HUES64 (cell line): Measurements from ENCODE around the gene RCE1. TPM values are rescaled to one million over a fixed set of nuclear protein-coding genes. Genes with fewer than 3 reads are reported as not detected.
"Not testable (repeated sequence)": the region's sequence is repeated elsewhere in the genome, so short reads cannot be mapped to it uniquely, and the experiment has no call there.

Experiments
- H3K27ac ChIP-seq: 2 replicates; pipeline ENCODE4 v1.7.0; 2013; ENCODE audit warnings: low read depth, low read length, inconsistent platforms
- H3K27me3 ChIP-seq: 2 replicates; pipeline ENCODE4 v1.6.1; 2013; ENCODE audit warnings: mild to moderate bottlenecking, low read length; ENCODE audit not compliant: insufficient read depth
- H3K36me3 ChIP-seq: 2 replicates; pipeline ENCODE4 v1.6.1; 2013; ENCODE audit warnings: mild to moderate bottlenecking, low read length; ENCODE audit not compliant: insufficient read depth
- H3K4me1 ChIP-seq: 2 replicates; pipeline ENCODE4 v1.6.1; 2013; ENCODE audit warnings: mild to moderate bottlenecking, low read length, moderate library complexity; ENCODE audit not compliant: insufficient read depth
- H3K4me3 ChIP-seq: 2 replicates; pipeline ENCODE4 v1.5.1; 2013; ENCODE audit warnings: mild to moderate bottlenecking, low read length, moderate library complexity
- H3K9ac ChIP-seq: 2 replicates; pipeline ENCODE4 v1.6.1; 2013; ENCODE audit warnings: mild to moderate bottlenecking, low read depth, low read length
- H3K9me3 ChIP-seq: 2 replicates; pipeline ENCODE4 v1.6.1; 2013; ENCODE audit warnings: low read depth, low read length; ENCODE audit not compliant: insufficient read depth
- WGBS: fragments of 150-250, 120-280 bp; methylation state at CpG from one replicate; pipeline ENCODE4 v1.1.7; 2013; ENCODE audit warnings: missing lambda C conversion rate; 5-methylcytosine and 5-hydroxymethylcytosine counted together
- polyA plus RNA-seq, 2 experiments: library from polyadenylated mRNA; stranded (reverse); fragments of 50-300 nt; gene quantifications; one replicate each; pipeline ENCODE4 v1.2.3, GENCODE V29; 2013

Gene RCE1
- 27.1 TPM for polyA plus RNA-seq (2013, experiment 1 of 2)
- 24.0 TPM for polyA plus RNA-seq (2013, experiment 2 of 2)

GRCh38 chr11:66842896-66843775, at the start of gene RCE1:
Gene RCE1 (plus strand): TSS chr11:66843441. CDS start chr11:66843456, 15 bp downstream.
- Histone ChIP-seq H3K36me3 (peaks cover 54% of the 10 kb centered on the region), H3K9ac (peak within 1 kb of the TSS; percentile 98), H3K4me3 (peak within 1 kb of the TSS; percentile 98), H3K9me3 (no peaks in the 10 kb centered on the region), H3K27ac (peak within 1 kb of the TSS; percentile 95), H3K27me3 (no peaks in the 10 kb centered on the region), H3K4me1 (peaks cover 4% of the 10 kb centered on the region; the same call in 1 of the 2 replicates)
- under 1% methylated on average over 98 of the region's 98 CpGs for WGBS

- not testable (repeated sequence) for H3K27me3 ChIP-seq, H3K9me3 ChIP-seq, H3K4me3 ChIP-seq, H3K27ac ChIP-seq, H3K9ac ChIP-seq, H3K4me1 ChIP-seq
- peaks cover 19% of the 10 kb centered on the region for H3K36me3 ChIP-seq
These were observed 43.4 kb upstream of the RCE1 start for GRCh38 chr11:66799815-66800214.

- Histone ChIP-seq H3K27me3 (no peaks in the 10 kb centered on the region), H3K27ac (no peak overlapping the region), H3K4me1 (no peaks in the 10 kb centered on the region), H3K4me3 (no peak overlapping the region), H3K9ac (no peak overlapping the region), H3K36me3 (peaks cover 24% of the 10 kb centered on the region), H3K9me3 (no peaks in the 10 kb centered on the region)
- WGBS: 93% methylated on average over 5 of the region's 5 CpGs
These were observed 42.4 kb upstream of the RCE1 start for GRCh38 chr11:66800720-66801428.

- Histone ChIP-seq H3K9ac (no peak overlapping the region; the same call in 1 of the 2 replicates), H3K36me3 (peaks cover 24% of the 10 kb centered on the region), H3K27ac (peak overlapping the region; percentile 85; the same call in 1 of the 2 replicates), H3K4me1 (peaks cover 32% of the 10 kb centered on the region), H3K27me3 (no peaks in the 10 kb centered on the region), H3K4me3 (no peak overlapping the region), H3K9me3 (no peaks in the 10 kb centered on the region)
- WGBS: 95% methylated on average over 2 of the region's 3 CpGs
These were observed 33.6 kb upstream of the RCE1 start for GRCh38 chr11:66809592-66809991.

GRCh38 chr11:66810576-66811185, 32.6 kb upstream of the RCE1 start:
- peaks cover 32% of the 10 kb centered on the region for H3K4me1 ChIP-seq
- H3K9me3 ChIP-seq: no peaks in the 10 kb centered on the region
- no peak overlapping the region for H3K4me3 ChIP-seq
- H3K9ac ChIP-seq: peak overlapping the region; percentile 10; the same call in 1 of the 2 replicates
- no peaks in the 10 kb centered on the region for H3K27me3 ChIP-seq
- WGBS: 93% methylated on average over 1 of the region's 1 CpG
- H3K27ac ChIP-seq: peak overlapping the region; percentile 85
- H3K36me3 ChIP-seq: peaks cover 18% of the 10 kb centered on the region

GRCh38 chr11:66814678-66815077, 28.6 kb upstream of the RCE1 start:
- Histone ChIP-seq H3K4me1 (peaks cover 32% of the 10 kb centered on the region), H3K4me3 (no peak overlapping the region), H3K36me3 (peaks cover 16% of the 10 kb centered on the region; the same call in 1 of the 2 replicates), H3K27ac (no peak overlapping the region), H3K27me3 (no peaks in the 10 kb centered on the region), H3K9ac (no peak overlapping the region), H3K9me3 (no peaks in the 10 kb centered on the region)
- 91% methylated on average over 4 of the region's 5 CpGs for WGBS

GRCh38 chr11:66815646-66816045, 27.6 kb upstream of the RCE1 start:
- Histone ChIP-seq H3K9me3 (no peaks in the 10 kb centered on the region), H3K9ac (no peak overlapping the region), H3K4me1 (peaks cover 23% of the 10 kb centered on the region), H3K27me3 (no peaks in the 10 kb centered on the region), H3K36me3 (peaks cover 16% of the 10 kb centered on the region; the same call in 1 of the 2 replicates), H3K4me3 (no peak overlapping the region), H3K27ac (no peak overlapping the region)
- WGBS: 91% methylated on average over 1 of the region's 1 CpG

GRCh38 chr11:66818231-66818955, 24.8 kb upstream of the RCE1 start:
- peaks cover 20% of the 10 kb centered on the region; the same call in 1 of the 2 replicates for H3K36me3 ChIP-seq
- H3K4me1 ChIP-seq: no peaks in the 10 kb centered on the region; the same call in 1 of the 2 replicates
- H3K9ac ChIP-seq: no peak overlapping the region
- WGBS: 84% methylated on average over 3 of the region's 3 CpGs
- H3K9me3 ChIP-seq: no peaks in the 10 kb centered on the region
- no peaks in the 10 kb centered on the region for H3K27me3 ChIP-seq
- H3K4me3 ChIP-seq: no peak overlapping the region
- H3K27ac ChIP-seq: no peak overlapping the region

GRCh38 chr11:66820381-66820780, 22.9 kb upstream of the RCE1 start:
- H3K9me3 ChIP-seq: no peaks in the 10 kb centered on the region
- no peak overlapping the region for H3K4me3 ChIP-seq
- H3K4me1 ChIP-seq: no peaks in the 10 kb centered on the region; the same call in 1 of the 2 replicates
- peaks cover 25% of the 10 kb centered on the region; the same call in 1 of the 2 replicates for H3K36me3 ChIP-seq
- H3K9ac ChIP-seq: no peak overlapping the region
- H3K27me3 ChIP-seq: no peaks in the 10 kb centered on the region
- 78% methylated on average over 3 of the region's 3 CpGs for WGBS
- no peak overlapping the region; the same call in 1 of the 2 replicates for H3K27ac ChIP-seq

- H3K27me3 ChIP-seq: no peaks in the 10 kb centered on the region
- no peak overlapping the region for H3K9ac ChIP-seq
- H3K4me1 ChIP-seq: no peaks in the 10 kb centered on the region; the same call in 1 of the 2 replicates
- no peaks in the 10 kb centered on the region for H3K9me3 ChIP-seq
- H3K4me3 ChIP-seq: no peak overlapping the region
- H3K27ac ChIP-seq: no peak overlapping the region
- peaks cover 23% of the 10 kb centered on the region; the same call in 1 of the 2 replicates for H3K36me3 ChIP-seq
- whole genome bisulfite sequencing: 95% methylated on average over 3 of the region's 3 CpGs
These were observed 22.3 kb upstream of the RCE1 start for GRCh38 chr11:66820901-66821300.
